SK-N-MC (cell line): ENCODE data around the gene ZBTB26.

Experiments
- EZH2 ChIP-seq: fragments of 200-600 bp; sonication (generic); IDR thresholded peaks from one replicate; pipeline ENCODE4 v1.6.1; 2017; ENCODE audit warnings: antibody characterized with exemption
- POLR2AphosphoS5 ChIP-seq: IDR thresholded peaks from 2 replicates; pipeline ENCODE4 v1.6.1; 2012; ENCODE audit warnings: mild to moderate bottlenecking, low read depth, low read length, borderline replicate concordance

- TF ChIP-seq POLR2AphosphoS5 (no peak), EZH2 (no peak)
These were observed 5.2 kb upstream of the ZBTB26 start for GRCh38 chr9:122936464-122936863.
